SK-N-SH treated with all-trans-retinoic acid at 6 μM for 48 hours (cell line): Measurements from ENCODE around the gene KMO.

ENCODE experiments used
- ARNTL ChIP-seq: fragments of 450-650 bp; formaldehyde crosslinking; IDR thresholded peaks from 2 replicates; pipeline ENCODE4 v1.5.0; 2020; ENCODE audit warnings: low read depth, mild to moderate bottlenecking, moderate library complexity, borderline replicate concordance
- BACH2 ChIP-seq: fragments of 250-450 bp; sonication (Bioruptor Pico); IDR thresholded peaks from 2 replicates; pipeline ENCODE4 v1.9.0; 2021; ENCODE audit warnings: mild to moderate bottlenecking, borderline replicate concordance
- CREB5 ChIP-seq: fragments of 250-450 bp; sonication (Bioruptor Pico); IDR thresholded peaks from 2 replicates; pipeline ENCODE4 v1.5.1; 2020; ENCODE audit warnings: low read depth, mild to moderate bottlenecking, moderate library complexity
- CSDC2 ChIP-seq: fragments of 250-450 bp; sonication (Bioruptor Pico); IDR thresholded peaks from 2 replicates; pipeline ENCODE4 v1.5.0; 2020; ENCODE audit warnings: mild to moderate bottlenecking, moderate library complexity
- CSRNP3 ChIP-seq: fragments of 250-450 bp; sonication (Bioruptor Pico); IDR thresholded peaks from 2 replicates; pipeline ENCODE4 v1.5.1; 2021; ENCODE audit warnings: mild to moderate bottlenecking, moderate library complexity
- ESRRG ChIP-seq: fragments of 250-450 bp; sonication (Bioruptor Pico); IDR thresholded peaks from 2 replicates; pipeline ENCODE4 v1.6.1; 2021; ENCODE audit warnings: mild to moderate bottlenecking
- PATZ1 ChIP-seq: fragments of 250-450 bp; sonication (Bioruptor Pico); IDR thresholded peaks from 2 replicates; pipeline ENCODE4 v1.8.0; 2020; ENCODE audit warnings: mild to moderate bottlenecking, moderate library complexity, borderline replicate concordance
- POU6F1 ChIP-seq: fragments of 250-450 bp; sonication (Bioruptor Pico); IDR thresholded peaks from 2 replicates; pipeline ENCODE4 v1.8.0; 2021; ENCODE audit warnings: low read depth, mild to moderate bottlenecking, moderate library complexity, borderline replicate concordance
- RARB ChIP-seq: fragments of 250-450 bp; sonication (Bioruptor Pico); IDR thresholded peaks from 2 replicates; pipeline ENCODE4 v1.8.0; 2021; ENCODE audit warnings: mild to moderate bottlenecking, moderate library complexity
- ZC3H10 ChIP-seq: fragments of 250-450 bp; sonication (Bioruptor Pico); IDR thresholded peaks from 2 replicates; pipeline ENCODE4 v1.5.1; 2021; ENCODE audit warnings: mild to moderate bottlenecking, moderate library complexity
- ZFP30 ChIP-seq: fragments of 450-650 bp; formaldehyde crosslinking; IDR thresholded peaks from 2 replicates; pipeline ENCODE4 v1.5.0; 2022; ENCODE audit warnings: mild to moderate bottlenecking, moderate library complexity
- ZNF565 ChIP-seq: fragments of 450-650 bp; formaldehyde crosslinking; conservative IDR thresholded peaks from 2 replicates; pipeline ENCODE4 v1.5.0; 2020; ENCODE audit warnings: low read depth, mild to moderate bottlenecking, moderate library complexity

GRCh38 chr1:241638099-241638682, 106.0 kb downstream of the KMO start:
- TF ChIP-seq ZFP30 (CRISPR knock-in tag) (no peak), CSDC2 (CRISPR knock-in tag) (no peak), ZC3H10 (no peak), ZNF565 (no peak), PATZ1 (no peak), ARNTL (CRISPR knock-in tag) (no peak), RARB (CRISPR knock-in tag) (no peak), CSRNP3 (CRISPR knock-in tag) (no peak), BACH2 (CRISPR knock-in tag) (no peak), POU6F1 (no peak), ESRRG (CRISPR knock-in tag) (no peak), CREB5 (no peak)
